Pancreas (tissue), 10 donors: ENCODE data around the gene C4A. TPM values are rescaled to one million over a fixed set of nuclear protein-coding genes. Genes with fewer than 3 reads are reported as not detected.
"Not testable (repeated sequence)": the region's sequence is repeated elsewhere in the genome, so short reads cannot be mapped to it uniquely, and the experiment has no call there.

ENCODE experiments used
- ATAC-seq, 4 donors: fragments of 200-7000 bp; cut with Tn5 transposase; one replicate each; pipeline versions ENCODE4 v1.8.0 to v1.9.1; 2020; ENCODE audit warnings: mild to moderate bottlenecking in 4 of 4, moderate library complexity in 4 of 4
- DNase-seq, 6 donors: peaks; one replicate each; pipeline ENCODE4 v3.0.0-alpha.2; 2020
- FAIRE-seq: peaks from 2 replicates; lab custom pipeline; 2012; peaks lifted over from hg19 to GRCh38; lab: Jason Lieb, UNC
- H3K27ac ChIP-seq, 4 donors: fragments of 200-600 bp; sonication (generic); 1 replicate in 3 of 4; 2 replicates in 1 of 4; pipeline versions ENCODE4 v1.5.0 to v1.8.0; 2020
- H3K27me3 ChIP-seq, 4 donors: fragments of 200-600 bp; one replicate each; pipeline ENCODE4 v1.8.0; 2021
- H3K36me3 ChIP-seq, 3 donors: fragments of 200-600 bp; sonication (generic) in 1 of 3; one replicate each; pipeline versions ENCODE4 v1.5.0 to v1.8.0; 2020 to 2021
- H3K4me1 ChIP-seq, 3 donors: fragments of 200-600 bp; one replicate each; pipeline ENCODE4 v1.8.0; 2021
- H3K4me3 ChIP-seq, 4 donors: fragments of 200-600 bp; sonication (generic) in 2 of 4; one replicate each; pipeline versions ENCODE4 v1.5.0 to v1.8.0; 2020 to 2021
- H3K9me3 ChIP-seq, 4 donors: fragments of 200-600 bp; one replicate each; pipeline ENCODE4 v1.8.0; 2021
- WGBS, 2 donors: extraction: QIAGEN DNeasy Blood & Tissue Kit; methylation state at CpG; one replicate each; pipeline ENCODE4 v1.1.7; 2013; 5-methylcytosine and 5-hydroxymethylcytosine counted together
- intact Hi-C, 3 donors: fragments of 100-400 bp; cut with DNase I; formaldehyde crosslinking; loops; one replicate each; pipeline versions ENCODE4 v1.11.1 to v1.14.2; 2022
- polyA plus RNA-seq, 2 donors: library from polyadenylated mRNA; stranded (reverse); fragments of 200-250 nt; gene quantifications; one replicate each; pipeline ENCODE4 v1.2.3, GENCODE V29; 2013
- total RNA-seq, 6 donors: library from RNA; stranded (reverse); fragmentation: NEBNext Ultra II Directional in 4 of 6; extraction: Animal tissue kit (Norgen Biotek cat#: 25700) in 4 of 6; gene quantifications; one replicate each; pipeline versions ENCODE4 v1.2.1 to v1.2.4, GENCODE V29; 2021 to 2023
- TF ChIP-seq, protein P1 (sequence below), 4 donors: fragments of 200-600 bp; sonication (generic) in 3 of 4; IDR thresholded peaks; one replicate each; pipeline versions ENCODE4 v1.5.0 to v1.8.0; 2021; ENCODE audit warnings: antibody characterized with exemption in 4 of 4
- donor health status: healthy with polysubstance abuse.
- donor health status: DM: no; HTN: no; CAD: no; lungs with moderate emphysema.
- donor health status: DM: no; HTN: no; CAD: no.
- donor health status: control.
- donor health status: control.
- donor health status: Bipolar disorder and iron deficiency.
- donor health status: DM: yes; HTN: yes; CAD: no.
- donor health status: DM: no; HTN: no; CAD: no.
- donor health status: DM: no; HTN: no; CAD: no.
- donor health status: DM: yes; HTN: yes; CAD: no.

The C4A gene
- total and polyA plus RNA-seq, 8 donors: 14.0 to 789 (median 109) TPM

DNA sequence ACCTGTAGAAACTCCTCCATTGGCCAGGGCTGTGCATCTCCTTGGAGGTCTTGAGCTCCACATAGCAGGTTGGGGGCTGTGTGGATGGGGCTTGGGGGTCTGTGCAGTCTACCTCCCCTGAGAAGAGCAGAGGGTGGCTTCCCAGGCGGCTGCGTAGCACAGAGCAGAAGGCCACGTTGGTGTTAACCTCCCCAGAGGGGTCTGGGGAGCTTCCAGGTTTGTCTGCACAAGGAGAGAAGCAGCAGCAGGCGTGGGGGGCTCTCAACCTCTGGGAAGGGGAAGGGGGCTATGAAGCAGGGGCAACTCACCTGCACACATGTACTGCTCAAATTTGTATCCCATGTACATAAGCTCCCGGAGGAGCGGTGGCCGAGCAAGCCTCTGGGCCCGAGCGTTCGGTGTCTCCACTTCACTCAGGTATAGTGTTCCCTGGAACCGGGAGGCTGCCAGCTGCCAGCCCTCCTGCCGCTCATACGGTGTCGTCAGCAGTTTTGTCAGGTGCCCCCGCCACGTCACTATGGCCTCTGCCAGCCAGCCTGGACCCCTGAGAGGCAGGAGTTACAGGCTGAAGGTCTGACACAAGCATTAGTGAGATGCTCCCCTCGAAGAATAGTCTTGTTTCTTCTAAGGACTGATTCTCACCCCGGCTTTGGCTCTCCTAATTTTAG lies 11.1 kb upstream of the C4A start:
- 29 to 37% methylated on average over 18 of the region's 18 CpGs for WGBS, 2 donors
- no peaks in the 10 kb centered on the region for H3K27me3 ChIP-seq
- DNase-seq (peak in 5 of 6 donors; percentile 58 to 86 (median 64)), FAIRE-seq (no peak), ATAC-seq (peak; percentile 5 to 26 (median 19))
- H3K9me3 ChIP-seq: no peaks in the 10 kb centered on the region
- H3K4me1 ChIP-seq: peaks cover 0 to 9% (median 5%) of the 10 kb centered on the region in 3 donors
- H3K27ac ChIP-seq: peak overlapping the region; percentile 86 to 97 (median 96)
- peak overlapping the region in 3 of 4 donors; percentile 66 to 89 (median 87) for H3K4me3 ChIP-seq
- TF ChIP-seq, protein P1, sequence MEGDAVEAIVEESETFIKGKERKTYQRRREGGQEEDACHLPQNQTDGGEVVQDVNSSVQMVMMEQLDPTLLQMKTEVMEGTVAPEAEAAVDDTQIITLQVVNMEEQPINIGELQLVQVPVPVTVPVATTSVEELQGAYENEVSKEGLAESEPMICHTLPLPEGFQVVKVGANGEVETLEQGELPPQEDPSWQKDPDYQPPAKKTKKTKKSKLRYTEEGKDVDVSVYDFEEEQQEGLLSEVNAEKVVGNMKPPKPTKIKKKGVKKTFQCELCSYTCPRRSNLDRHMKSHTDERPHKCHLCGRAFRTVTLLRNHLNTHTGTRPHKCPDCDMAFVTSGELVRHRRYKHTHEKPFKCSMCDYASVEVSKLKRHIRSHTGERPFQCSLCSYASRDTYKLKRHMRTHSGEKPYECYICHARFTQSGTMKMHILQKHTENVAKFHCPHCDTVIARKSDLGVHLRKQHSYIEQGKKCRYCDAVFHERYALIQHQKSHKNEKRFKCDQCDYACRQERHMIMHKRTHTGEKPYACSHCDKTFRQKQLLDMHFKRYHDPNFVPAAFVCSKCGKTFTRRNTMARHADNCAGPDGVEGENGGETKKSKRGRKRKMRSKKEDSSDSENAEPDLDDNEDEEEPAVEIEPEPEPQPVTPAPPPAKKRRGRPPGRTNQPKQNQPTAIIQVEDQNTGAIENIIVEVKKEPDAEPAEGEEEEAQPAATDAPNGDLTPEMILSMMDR (IDR thresholded peaks at IDR 0.05): no peak
- intact Hi-C loops: no loop called here
- H3K36me3 ChIP-seq: peaks cover 0 to 19% (median 3%) of the 10 kb centered on the region in 3 donors

DNA sequence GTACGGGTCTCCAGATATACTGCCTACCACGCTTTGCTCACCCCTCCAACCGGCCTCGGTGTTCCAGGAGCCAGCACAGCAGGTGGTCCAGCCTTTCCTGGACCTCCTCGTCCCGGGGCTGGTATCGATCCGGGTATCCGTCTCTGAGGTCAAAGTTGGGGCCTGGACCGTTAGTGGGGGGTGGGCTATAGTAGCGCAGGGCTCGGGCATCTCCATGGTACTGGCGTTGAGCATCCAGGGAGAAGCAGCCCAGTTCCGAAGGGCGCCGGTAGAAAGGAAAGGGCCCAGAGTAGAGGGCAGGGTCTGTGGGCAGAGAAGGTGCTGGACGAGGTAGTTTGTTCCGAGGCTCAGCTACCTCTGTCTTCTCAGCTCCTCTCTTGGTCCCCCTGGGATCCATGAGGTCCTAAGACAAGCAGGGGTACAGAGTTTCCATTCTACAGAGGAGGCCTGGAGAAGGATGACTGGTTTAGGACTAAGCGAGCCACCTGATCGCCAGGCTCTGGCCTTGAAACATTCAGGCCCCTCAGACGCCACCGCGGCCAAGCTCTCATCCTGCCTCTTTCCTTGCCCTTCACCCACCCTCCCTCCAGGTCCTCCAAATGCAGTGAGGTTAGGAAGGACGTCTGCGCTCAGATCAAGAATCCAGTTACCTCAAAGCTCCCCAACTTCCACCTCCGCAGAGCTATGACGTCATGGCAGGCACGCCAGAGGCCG lies 10.4 kb upstream of the C4A start:
- H3K9me3 ChIP-seq: no peaks in the 10 kb centered on the region
- H3K27me3 ChIP-seq: no peaks in the 10 kb centered on the region
- ATAC-seq: peak; percentile 4 to 37 (median 10)
- H3K4me3 ChIP-seq: peak overlapping the region; percentile 66 to 89 (median 84)
- intact Hi-C loops: no loop called here
- TF ChIP-seq, protein P1 (IDR thresholded peaks at IDR 0.05): no peak
- peaks cover 0 to 9% (median 5%) of the 10 kb centered on the region in 3 donors for H3K4me1 ChIP-seq
- peaks cover 0 to 17% (median 0%) of the 10 kb centered on the region in 3 donors for H3K36me3 ChIP-seq
- WGBS, 2 donors: 11 to 13% methylated on average over 29 of the region's 29 CpGs
- no peak for FAIRE-seq
- DNase-seq: peak in 3 of 6 donors; percentile 23 to 75 (median 49)
- H3K27ac ChIP-seq: peak overlapping the region; percentile 86 to 97 (median 96)

GRCh38 chr6:31971993-31972708 lies 9.7 kb upstream of the C4A start, which contains the start of gene DXO:
Gene DXO, minus strand, starts transcription at chr6:31972138. Its CDS starts 463 bp downstream, at chr6:31971675.
- 0% methylated on average over 62 of the region's 62 CpGs for WGBS, 2 donors
- peaks cover 0 to 9% (median 5%) of the 10 kb centered on the region in 3 donors for H3K4me1 ChIP-seq
- peak within 1 kb of the TSS; percentile 86 to 97 (median 96) for H3K27ac ChIP-seq
- DNase-seq (peak; percentile 90 to 96 (median 94)), ATAC-seq (peak; percentile 91 to 96 (median 92)), FAIRE-seq (no peak)
- H3K27me3 ChIP-seq: no peaks in the 10 kb centered on the region
- H3K4me3 ChIP-seq: peak within 1 kb of the TSS; percentile 66 to 89 (median 84)
- no peaks in the 10 kb centered on the region for H3K9me3 ChIP-seq
- H3K36me3 ChIP-seq: peaks cover 0 to 12% (median 0%) of the 10 kb centered on the region in 3 donors
- intact Hi-C loops: no loop called here
- TF ChIP-seq, protein P1 (IDR thresholded peaks at IDR 0.05): no peak

- ATAC-seq (no peak), FAIRE-seq (no peak), DNase-seq (no peak)
- H3K36me3 ChIP-seq: peaks cover 0 to 11% (median 0%) of the 10 kb centered on the region in 3 donors
- TF ChIP-seq, protein P1 (IDR thresholded peaks at IDR 0.05): no peak
- intact Hi-C loops: no loop called here
- H3K9me3 ChIP-seq: no peaks in the 10 kb centered on the region
- H3K4me1 ChIP-seq: peaks cover 0 to 9% (median 5%) of the 10 kb centered on the region in 3 donors
- H3K4me3 ChIP-seq: peak overlapping the region; percentile 66 to 89 (median 84)
- peak overlapping the region; percentile 86 to 97 (median 96) for H3K27ac ChIP-seq
- WGBS, 2 donors: 6 to 7% methylated on average over 19 of the region's 19 CpGs
- no peaks in the 10 kb centered on the region for H3K27me3 ChIP-seq
These were observed 9.0 kb upstream of the C4A start for GRCh38 chr6:31972709-31973350.

DNA sequence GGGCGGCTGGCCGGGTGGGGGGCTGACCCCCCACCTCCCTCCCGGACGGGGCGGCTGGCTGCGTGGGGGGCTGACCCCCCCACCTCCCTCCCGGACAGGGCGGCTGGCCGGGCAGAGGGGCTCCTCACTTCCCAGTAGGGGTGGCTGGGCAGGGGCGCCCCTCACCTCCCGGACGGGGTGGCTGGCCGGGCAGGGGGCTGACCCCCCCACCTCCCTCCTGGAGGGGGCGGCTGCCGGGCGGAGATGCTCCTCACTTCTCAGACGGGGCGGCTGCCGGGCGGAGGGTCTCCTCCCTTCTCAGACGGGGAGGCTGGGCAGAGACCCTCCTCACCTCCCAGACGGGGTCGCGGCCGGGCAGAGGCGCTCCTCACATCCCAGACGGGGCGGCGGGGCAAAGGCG lies 5.8 kb upstream of the C4A start:
- peak in 4 of 6 donors; percentile 3 to 81 (median 31) for DNase-seq
- H3K4me3 ChIP-seq, H3K36me3 ChIP-seq, H3K27ac ChIP-seq, ATAC-seq, H3K9me3 ChIP-seq, H3K4me1 ChIP-seq, intact Hi-C loops, FAIRE-seq, H3K27me3 ChIP-seq: not testable (repeated sequence)
- WGBS, 2 donors: 94 to 97% methylated on average over 17 to 30 of the region's 30 CpGs
